GM21447 (cell line): Measurements from ENCODE around the gene TEX264.
"Not testable (repeated sequence)": the region's sequence is repeated elsewhere in the genome, so short reads cannot be mapped to it uniquely, and the experiment has no call there.

ENCODE experiments used
- ATAC-seq: cut with Tn5 transposase; IDR thresholded peaks from one replicate; pipeline ENCODE4 v1.9.1; 2021; ENCODE audit not compliant: unreplicated experiment

Gene TEX264

GRCh38 chr3:51712963-51713362 is 41.9 kb downstream of the TEX264 start:
- ATAC-seq, result no peak

GRCh38 chr3:51715231-51715976 is 44.4 kb downstream of the TEX264 start:
- ATAC-seq, result no peak

DNA sequence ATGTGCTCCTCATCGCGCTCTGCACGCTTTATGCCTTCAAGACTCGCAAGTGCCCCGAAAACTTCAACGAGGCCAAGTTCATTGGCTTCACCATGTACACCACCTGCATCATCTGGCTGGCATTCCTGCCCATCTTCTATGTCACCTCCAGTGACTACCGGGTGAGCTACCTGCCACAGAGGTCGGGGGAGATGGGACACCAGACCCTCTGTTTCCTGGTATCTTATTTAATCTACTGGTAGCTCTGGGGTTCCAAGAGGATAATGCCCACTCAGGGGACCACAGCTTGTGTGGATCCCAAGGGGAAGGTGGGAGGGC is 44.9 kb downstream of the TEX264 start:
- ATAC-seq, result no peak

DNA sequence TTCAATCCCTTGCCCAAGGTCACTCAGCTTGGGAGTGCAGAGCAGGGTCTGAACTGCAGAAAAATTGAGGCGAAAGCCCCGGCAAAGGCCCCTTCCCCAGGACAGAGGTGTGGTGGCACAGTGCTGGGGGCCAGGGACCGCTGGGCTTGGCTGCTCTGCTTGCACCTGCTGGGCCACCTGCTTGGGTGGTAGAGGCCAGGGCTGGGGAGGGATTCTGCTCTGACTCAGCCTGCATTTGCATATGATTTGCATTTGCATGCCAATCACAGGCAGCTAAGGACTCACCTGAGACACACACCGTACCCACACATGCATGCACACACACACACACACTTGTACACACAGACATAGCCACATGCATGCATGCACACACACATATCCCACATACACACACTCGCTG is 45.8 kb downstream of the TEX264 start:
- ATAC-seq, result no peak

- ATAC-seq, result no peak
Observed at GRCh38 chr3:51717446-51717845, 46.4 kb downstream of the TEX264 start.

GRCh38 chr3:51717947-51718346 is 46.9 kb downstream of the TEX264 start:
- ATAC-seq, result no peak

GRCh38 chr3:51718547-51719409 is 47.7 kb downstream of the TEX264 start:
- ATAC-seq, result no peak

DNA sequence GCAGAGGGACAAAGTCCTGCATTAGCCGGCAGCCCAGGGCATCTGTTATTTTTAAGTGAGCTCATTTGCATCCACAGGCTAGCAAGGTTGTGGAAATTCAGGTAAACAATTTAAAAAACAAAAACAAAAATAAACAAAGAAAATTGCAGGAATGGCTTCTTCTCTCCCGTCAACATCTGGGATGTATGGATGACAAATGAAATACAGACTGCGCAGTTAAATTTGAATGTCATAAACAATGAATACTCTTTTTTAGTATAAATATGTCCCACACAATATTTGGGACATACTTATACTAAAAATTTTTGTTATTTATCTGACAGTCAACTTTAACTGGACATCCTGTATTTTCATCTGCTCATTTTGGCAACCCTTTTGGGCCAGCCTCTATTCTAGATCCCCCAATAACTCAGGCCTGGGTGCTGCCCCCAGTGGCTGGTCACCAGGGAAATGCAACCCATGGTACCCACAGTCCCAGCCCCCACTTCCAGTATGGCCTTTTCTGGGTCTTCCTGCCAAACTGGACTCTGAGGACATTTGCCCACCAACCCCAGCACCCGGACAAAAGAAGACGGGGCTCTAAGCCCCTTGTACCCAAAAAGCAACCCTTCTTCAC is 48.5 kb downstream of the TEX264 start:
- no peak for ATAC-seq

DNA sequence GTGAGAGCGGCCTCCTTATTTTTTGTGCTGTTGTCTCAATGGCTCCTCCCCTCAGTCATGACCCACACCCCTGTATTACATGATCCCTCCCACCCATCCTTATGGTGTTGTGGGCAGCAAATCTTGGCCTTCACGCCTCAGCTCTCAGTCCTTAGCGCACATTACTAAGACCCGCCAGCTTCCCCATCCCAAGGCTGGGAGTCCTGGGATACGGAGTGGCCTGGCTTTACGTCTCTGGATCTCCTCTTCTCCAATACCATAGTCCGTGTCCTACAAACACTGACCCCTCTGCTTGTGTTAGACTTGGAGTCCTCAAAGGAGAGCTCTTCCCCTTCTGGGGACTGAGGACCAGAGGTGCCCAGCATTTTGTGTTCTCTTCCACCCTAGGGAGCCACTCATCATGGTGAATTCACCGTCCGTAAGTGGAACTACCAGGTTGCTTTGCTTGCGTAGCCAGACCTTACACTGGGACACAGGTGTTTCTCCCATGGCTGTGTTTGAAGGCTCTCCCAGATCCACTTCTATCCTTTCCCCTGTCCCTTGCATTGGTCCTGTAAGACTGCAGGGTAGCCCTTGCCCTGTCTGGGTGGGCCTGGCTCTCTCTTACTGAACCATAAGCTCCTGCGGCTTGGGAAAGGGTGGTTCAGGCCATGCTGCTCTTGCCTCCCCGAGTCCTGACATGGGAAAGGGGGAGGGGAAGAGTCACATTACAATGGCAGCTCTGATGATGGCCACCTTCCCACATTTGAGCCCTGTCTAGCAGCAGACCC is 49.4 kb downstream of the TEX264 start:
- ATAC-seq, result no peak

DNA sequence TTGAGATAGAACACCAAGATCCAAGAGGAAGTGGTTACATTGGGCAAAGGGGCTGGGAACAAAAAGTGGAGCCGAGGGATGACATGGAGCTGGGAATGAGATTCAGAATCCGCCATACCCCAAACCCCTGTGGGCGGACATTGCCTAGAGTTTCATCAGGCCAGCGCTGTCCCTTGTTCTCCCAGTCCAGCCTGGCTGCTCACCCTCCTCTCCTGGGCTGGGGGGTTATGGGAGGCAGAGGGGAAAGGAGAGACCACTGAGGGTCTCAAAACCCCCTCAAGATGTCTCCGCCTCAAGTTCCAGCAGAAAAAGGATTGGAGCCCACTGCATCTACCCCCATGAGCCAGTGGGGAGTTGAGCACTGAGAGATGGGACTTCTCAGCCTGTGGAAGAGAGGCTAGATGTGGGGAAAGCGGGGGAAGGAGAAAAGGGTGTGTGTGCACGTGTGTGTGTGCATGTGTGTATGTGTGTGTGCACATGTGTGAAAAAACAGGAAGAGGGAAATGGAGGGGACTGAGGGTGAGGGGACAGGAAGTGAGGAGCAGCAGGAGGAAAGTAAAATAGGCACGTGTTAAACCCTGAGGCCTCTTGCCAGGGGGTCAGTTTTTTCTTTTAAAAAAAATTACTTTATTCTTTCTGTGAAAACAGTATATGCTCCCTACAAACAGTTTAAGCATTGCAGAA is 50.2 kb downstream of the TEX264 start:
- no peak for ATAC-seq

- no peak for ATAC-seq
Observed at GRCh38 chr3:51722362-51722761, 51.3 kb downstream of the TEX264 start.

DNA sequence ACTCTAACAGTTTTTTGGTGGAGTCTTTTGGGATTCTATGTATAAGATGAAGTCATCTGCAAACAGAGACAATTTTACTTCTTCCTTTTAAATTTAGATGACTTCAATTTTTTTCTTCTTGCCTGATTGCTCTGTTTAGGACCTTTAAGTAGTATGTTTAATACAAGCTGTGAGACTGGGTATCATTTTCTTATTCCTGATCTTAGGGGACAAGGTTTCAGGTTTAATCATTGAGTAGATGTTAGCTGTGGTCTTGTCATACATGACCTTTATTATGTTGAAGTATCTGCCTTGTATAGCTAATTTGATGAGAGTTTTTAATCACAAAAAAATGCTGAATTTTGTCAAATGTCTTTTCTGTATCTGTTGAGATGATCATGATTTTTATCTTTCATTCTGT is 56.4 kb downstream of the TEX264 start:
- no peak for ATAC-seq

DNA sequence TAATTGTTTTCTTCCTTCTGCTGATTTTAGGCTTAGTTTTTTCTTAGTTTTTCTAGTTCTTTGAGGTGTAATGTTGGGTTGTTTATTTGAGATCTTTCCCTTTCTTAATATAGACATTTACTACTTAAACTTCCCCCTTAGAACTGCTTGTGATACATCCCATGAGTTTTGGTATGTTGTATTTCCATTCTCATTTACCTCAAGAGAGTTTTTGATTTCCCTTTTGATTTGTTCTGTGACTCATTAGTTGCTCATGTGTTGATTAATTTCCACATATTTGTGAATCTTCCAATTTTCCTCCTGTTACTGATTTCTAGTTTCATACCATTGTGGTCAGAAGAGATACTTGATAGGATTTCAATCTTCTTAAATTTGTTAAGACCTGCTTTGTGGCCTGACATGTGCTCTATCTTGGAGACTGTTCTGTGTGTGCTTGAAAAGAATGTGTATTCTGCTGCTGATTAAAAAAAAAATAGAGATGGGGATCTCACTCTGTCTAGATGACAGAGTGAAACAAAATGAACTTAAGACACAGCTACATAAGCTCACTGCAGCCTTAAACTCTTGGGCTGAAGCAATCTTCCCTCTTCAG is 58.1 kb downstream of the TEX264 start:
- no peak for ATAC-seq

DNA sequence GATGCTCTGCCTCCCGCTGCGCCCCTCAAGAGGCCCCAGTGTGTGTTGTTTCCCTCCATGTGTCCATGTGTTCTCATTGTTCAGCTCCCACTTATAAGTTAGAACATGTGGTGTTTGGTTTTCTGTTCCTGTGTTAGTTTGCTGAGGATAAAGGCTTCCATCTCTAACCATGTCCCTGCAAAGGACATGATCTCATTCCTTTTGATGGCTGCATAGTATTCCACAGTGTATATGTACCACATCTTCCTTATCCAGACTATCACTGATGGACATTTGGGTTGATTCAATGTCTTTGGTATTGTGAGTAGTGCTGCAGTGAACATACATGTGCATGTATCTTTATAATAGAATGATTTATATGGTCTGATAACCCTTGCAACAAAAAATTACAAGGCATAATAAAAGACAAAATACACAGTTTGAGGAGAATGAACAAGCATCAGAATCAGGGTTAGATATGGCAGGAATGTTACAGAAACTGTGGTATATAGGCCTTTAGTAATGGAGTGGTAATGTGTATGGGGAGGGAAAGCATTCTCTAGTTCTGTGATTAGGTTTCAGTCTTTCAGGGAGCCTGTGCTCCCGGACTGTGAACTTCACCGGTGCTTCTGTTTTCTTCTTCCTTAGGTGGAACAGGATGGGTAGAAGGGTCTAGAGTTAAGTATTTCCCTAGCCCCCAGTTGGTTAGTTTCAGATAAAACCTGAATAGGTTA is 63.0 kb downstream of the TEX264 start:
- ATAC-seq, result no peak

DNA sequence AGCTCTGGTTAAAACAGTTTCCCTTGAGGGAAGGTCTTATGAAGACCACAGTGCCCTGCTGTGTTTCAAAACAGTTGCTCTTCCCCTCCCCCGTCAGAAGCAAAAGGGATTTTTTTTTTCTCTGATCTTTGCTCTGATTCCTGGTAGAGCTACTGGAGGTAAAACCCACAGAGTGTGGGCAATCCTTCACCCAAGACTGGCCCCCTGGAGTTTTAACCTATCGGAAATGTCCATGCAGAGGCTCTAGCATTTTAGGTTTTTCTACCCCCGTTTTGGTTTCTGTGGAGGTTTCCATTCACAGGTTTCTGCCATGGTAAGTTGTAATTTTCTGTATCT is 63.5 kb downstream of the TEX264 start:
- ATAC-seq, result no peak

- ATAC-seq, result no peak
Observed at GRCh38 chr3:51735039-51735438, 64.0 kb downstream of the TEX264 start.

- ATAC-seq, result no peak
Observed at GRCh38 chr3:51735950-51736349, 64.9 kb downstream of the TEX264 start.

DNA sequence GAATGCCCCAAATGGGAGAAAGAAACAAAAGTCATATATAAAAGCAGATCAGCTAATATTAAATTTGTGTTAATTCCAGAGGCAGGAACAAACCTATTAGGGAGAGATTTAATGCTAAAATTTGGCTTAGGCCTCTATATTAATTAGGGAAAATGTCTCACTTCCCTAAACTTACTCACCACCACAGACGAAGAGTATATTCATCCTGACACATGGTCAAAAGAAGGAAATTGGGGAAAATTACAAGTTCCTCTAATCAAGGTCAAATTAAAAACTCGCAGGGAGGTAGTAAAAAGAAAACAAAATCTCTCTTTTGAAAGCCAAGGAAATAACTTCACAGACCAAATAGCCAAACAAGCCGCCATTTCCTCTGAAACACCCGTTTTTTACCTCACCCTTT is 68.1 kb downstream of the TEX264 start:
- no peak for ATAC-seq

GRCh38 chr3:51742320-51742719 is 71.3 kb downstream of the TEX264 start:
- not testable (repeated sequence) for ATAC-seq

DNA sequence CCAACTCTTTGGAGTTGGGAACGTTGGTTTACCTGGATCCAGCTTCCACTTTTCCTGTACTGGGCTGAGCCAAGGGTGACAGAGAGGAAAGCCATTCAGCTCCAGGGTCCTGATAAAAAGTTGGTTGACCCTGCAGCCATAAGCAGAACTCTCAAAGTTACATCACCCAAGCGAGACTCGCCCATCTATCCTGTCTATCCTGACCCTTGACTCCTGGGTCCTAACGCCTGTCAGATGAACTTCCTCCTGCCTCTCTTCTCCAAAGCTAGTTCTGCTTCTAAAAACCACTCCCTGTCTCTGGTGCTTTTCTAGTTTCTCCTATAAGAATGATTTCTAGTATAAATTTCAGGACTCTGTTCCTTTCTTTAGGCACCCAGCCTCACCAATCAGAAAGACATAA is 71.9 kb downstream of the TEX264 start:
- ATAC-seq, result not testable (repeated sequence)
